Stomach (tissue), 4 donors: ENCODE data around the gene ATXN7L3.

ENCODE experiments used
- EP300 ChIP-seq: sonication (generic); formaldehyde crosslinking; IDR thresholded peaks from one replicate; pipeline ENCODE4 v1.6.1; 2017; ENCODE audit warnings: antibody characterized with exemption
- POLR2A ChIP-seq, 4 donors: fragments of 450-650 bp; IDR thresholded peaks; one replicate each; pipeline ENCODE4 v1.6.1; 2016; ENCODE audit warnings: antibody characterized with exemption in 4 of 4, control low read depth in 2 of 4, mild to moderate bottlenecking in 1 of 4, moderate library complexity in 1 of 4
- POLR2AphosphoS5 ChIP-seq, 3 donors: sonication (generic); formaldehyde crosslinking; IDR thresholded peaks; one replicate each; pipeline ENCODE4 v1.6.1; 2016; ENCODE audit warnings: antibody characterized with exemption in 3 of 3
- TF ChIP-seq, protein P1 (sequence below), 7 experiments: fragments of 450-650 bp in 4 of 7; fragments of 200-600 bp in 3 of 7; sonication (generic) in 3 of 7; IDR thresholded peaks; one replicate each; pipeline ENCODE4 v1.5.1; 2016 to 2019; ENCODE audit warnings: antibody characterized with exemption in 7 of 7, control low read depth in 2 of 7, mild to moderate bottlenecking in 1 of 7

GRCh38 chr17:44176671-44177501 is 22.8 kb downstream of the ATXN7L3 start:
- TF ChIP-seq, protein P1, sequence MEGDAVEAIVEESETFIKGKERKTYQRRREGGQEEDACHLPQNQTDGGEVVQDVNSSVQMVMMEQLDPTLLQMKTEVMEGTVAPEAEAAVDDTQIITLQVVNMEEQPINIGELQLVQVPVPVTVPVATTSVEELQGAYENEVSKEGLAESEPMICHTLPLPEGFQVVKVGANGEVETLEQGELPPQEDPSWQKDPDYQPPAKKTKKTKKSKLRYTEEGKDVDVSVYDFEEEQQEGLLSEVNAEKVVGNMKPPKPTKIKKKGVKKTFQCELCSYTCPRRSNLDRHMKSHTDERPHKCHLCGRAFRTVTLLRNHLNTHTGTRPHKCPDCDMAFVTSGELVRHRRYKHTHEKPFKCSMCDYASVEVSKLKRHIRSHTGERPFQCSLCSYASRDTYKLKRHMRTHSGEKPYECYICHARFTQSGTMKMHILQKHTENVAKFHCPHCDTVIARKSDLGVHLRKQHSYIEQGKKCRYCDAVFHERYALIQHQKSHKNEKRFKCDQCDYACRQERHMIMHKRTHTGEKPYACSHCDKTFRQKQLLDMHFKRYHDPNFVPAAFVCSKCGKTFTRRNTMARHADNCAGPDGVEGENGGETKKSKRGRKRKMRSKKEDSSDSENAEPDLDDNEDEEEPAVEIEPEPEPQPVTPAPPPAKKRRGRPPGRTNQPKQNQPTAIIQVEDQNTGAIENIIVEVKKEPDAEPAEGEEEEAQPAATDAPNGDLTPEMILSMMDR (IDR thresholded peaks at IDR 0.05) = no peak
- TF ChIP-seq POLR2AphosphoS5 (IDR thresholded peaks at IDR 0.05) (no peak), POLR2A (IDR thresholded peaks at IDR 0.05) (no peak), EP300 (no peak)
